HG02678 (cell line): Measurements from ENCODE around the gene PTTG1IP.
"Not testable (repeated sequence)": the region's sequence is repeated elsewhere in the genome, so short reads cannot be mapped to it uniquely, and the experiment has no call there.

Experiments
- ATAC-seq: cut with Tn5 transposase; IDR thresholded peaks from one replicate; pipeline ENCODE4 v1.9.1; 2021; ENCODE audit warnings: mild to moderate bottlenecking, moderate library complexity; ENCODE audit not compliant: unreplicated experiment

Gene PTTG1IP

DNA sequence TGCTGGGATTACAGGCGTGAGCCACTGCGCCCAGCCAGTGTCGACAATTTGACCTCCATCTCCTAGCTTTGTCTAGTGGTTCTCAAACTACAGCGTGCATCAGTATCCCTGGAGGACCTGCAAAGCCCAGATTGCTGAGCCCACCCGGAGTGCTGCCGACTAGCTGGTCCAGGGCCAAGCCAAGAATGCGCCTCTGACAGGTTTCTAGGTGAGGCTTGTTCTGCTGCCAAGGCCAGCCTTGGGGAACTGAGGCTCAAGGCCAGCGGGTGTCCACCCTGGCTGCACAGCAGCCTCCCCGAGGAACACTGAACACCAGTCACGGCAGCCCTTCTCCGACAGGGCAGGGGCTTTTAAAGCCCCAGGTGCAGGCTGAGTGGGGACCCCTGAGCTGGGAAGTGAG is 9.8 kb upstream of the PTTG1IP start:
- no peak for ATAC-seq

DNA sequence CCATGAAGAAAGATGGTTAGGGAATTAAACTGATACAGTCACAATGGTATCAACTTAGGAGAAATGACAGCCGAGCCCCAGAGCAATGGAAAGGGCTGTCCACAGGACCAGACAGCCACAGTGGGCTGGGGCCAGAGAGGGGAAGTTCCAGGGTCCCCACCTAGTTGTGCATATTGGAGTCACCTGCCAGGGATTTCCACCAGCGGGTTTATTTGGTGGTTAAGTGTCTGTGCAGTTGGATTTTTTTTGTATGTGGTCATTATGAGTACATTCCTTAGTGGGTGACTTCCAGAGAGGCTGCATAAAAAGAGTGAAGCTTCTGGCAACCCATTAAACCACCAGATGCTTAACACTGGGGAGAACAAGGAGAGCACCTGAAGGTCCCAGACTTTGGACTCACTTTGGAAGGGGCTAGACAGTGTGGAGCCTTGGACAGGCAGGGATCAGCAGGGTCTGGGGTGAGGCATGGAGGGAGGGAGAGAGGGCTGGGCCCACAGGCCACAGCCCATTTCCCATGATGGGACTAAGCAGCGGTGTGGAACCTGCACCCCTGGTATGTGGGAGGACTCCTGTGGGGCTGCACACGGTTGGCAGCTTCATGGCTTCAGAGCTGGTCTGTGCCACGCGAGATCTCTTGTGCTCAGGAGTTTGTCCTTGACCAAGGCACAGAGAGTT is 7.8 kb upstream of the PTTG1IP start:
- ATAC-seq, result no peak

DNA sequence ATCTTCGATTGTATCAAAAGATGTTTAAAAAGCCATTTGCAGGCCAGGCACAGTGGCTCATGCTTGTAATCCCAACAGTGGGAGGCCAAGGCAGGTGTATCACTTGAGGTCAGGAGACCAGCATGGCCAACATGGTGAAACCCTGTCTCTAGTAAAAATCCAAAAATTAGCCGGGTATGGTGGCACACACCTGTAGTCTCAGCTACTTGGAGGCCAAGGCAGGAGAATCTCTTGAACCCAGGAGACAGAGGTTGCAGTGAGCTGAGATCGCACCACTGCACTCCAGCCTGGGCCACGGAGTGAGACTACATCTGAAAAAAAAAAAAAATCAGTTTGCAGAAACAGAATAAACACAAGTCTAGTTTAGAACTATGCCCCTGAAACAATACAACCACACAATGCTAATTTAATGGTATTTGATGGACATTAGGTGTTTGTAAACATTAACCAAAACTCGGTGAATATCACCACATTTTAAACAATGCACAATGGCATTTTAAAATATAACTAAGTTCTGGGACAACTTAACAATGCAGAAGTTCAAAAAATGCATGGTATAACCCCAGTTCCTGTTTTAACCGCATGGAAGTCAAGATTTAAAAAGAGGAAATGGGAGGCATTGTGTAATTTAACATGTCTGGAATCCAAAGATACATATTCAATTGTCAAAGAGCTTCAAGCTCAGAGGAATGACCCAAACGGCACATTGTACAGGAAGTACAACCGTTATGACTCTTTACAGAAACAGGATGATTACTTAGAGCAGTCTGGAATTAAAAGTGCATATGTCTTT is 7.1 kb upstream of the PTTG1IP start:
- ATAC-seq, result no peak

DNA sequence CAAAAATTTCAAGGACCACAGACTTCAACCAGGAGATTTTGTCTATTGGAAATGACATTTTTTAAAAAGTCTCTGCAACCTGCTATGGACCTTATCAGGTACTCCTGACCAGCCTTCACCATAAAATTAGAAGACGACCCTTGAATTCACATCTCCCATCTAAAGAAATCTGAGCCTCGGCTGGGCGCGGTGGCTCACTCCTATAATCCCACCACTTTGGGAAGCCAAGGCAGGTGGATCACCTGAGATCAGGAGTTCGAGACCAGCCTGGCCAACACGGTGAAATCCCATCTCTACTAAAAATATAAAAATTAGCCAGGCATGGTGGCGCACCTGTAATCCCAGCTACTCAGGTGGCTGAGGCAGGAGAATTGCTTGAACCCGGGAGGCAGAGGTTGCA is 5.7 kb upstream of the PTTG1IP start:
- not testable (repeated sequence) for ATAC-seq

DNA sequence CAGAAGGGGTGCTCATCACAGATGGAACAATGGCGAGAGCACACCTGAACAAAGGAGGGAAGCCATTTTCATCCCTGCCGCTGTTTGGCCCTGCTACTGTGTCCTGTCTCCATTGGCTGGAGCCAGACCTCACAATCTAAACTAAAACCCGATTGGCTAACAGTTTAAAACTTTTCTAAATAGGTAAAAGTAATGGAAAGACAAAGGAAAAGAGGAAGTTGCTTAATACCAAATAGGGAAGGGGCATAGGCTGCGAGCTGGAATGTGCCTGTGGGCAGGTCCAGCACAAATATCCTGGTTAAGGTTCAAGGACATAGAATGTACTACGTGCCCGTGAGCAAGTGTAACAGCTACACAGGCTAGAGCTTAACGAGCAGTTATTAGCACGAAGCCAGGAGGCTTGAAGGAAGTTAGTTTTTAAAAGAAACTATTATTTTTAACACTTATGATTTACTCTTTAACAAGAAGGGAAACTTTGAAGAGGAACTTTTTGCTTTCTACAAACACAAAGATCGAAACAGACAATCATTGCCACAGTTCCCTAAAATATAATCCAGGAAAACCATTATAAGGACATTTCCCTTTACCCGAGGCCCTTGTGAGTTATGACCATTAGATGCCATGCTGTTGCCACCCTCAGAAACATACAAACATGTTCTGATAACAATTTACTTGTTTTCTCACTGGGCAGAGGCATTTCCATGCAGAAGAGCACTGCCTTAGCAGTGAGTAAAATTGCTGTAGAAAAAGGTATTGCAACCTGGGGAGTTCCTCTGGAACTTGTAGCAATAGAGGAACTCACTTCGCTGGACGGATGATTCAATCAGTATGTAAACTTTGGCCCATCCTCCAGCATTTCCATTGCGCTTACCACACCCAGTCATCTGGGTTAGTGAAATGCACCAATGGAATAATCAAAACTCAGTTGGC is 4.8 kb upstream of the PTTG1IP start:
- no peak for ATAC-seq

DNA sequence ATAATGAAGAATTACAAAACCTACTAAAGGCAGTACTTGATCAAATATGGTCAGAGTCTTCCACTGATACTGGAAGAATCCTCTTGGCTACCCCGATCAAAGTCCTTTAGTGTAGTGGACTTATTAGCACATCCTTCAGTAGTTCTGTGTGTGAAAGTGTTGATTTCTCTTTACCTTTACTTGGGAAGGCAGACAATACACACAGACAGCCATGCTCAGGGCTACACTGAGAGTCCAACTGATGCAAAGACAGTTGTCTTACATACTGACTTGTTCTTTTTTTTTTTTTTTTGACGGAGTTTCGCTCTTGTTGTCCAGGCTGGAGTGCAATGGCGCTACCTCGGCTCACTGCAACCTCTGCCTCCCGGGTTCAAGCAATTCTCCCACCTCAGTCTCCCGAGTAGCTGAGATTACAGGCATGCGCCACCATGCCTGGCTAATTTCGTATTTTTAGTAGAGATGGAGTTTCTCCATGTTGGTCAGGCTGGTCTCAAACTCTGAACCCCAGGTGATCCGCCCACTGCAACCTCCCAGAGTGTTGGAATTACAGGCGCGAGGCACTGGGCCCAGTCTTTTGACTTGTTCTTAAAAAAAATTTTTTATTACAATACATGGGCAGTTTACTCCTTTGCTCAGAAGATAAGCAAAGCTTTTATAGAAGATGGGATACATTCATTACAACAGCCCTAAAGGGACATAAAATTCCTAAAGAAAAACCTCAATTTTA is 3.5 kb upstream of the PTTG1IP start:
- ATAC-seq, result no peak

DNA sequence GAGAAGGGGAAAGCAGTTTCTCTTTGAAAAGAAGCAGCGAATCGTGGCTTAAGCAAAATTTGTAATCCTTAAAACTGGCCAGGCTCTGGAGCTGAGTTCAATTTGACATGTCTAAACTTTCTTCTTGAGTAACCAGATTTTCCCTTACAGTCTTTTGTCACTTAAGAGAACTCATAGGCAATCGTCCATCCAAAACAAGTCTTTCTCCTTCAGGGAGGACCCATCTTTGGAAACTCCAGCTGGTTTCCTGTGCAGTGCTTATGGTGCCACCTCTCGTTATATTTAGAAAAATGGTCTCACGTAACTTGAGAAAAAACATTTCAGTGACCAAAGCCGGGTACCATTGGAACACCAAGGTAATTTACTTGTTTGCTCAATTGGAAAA is 1.8 kb upstream of the PTTG1IP start:
- no peak for ATAC-seq

DNA sequence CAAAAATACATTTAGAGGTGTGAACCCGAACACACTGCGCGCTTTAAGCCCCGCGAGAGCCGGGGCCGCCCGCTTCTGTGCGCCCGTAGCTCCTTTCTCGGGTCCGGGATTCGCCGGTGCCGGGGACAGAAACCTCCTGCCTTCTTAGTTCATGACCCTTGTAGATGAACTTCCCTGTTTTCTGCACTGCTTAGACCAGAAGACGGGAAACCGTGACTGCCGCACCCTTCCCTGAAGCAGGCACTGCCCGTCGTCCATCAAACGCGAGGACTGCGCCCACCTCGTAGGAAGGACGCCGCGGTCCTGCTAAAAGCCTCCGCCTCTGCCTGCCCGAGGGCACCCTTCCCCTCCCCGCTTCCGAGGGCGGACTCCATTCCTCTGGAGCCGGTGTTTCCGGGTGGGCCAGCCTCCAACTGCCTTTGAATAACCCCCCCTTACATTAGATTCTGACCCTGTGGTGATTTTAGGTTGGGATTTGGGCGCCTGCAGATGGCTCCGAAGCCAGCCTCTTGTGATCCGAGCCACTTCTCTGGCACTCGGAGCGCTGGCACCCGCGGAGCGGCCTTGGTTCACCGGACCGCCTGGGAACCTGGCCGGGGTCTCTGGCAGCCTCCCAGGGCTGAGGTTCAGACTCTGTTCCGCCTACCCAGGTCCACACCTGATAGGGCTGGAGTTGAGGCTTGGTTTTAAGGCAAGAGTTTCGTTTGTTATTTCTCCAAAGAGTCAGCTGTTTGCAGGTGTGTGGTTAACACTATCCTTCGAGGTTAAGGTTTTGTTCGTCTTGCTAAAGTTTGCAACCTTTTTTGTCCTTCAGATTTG is 1.2 kb upstream of the PTTG1IP start:
- ATAC-seq, result no peak

DNA sequence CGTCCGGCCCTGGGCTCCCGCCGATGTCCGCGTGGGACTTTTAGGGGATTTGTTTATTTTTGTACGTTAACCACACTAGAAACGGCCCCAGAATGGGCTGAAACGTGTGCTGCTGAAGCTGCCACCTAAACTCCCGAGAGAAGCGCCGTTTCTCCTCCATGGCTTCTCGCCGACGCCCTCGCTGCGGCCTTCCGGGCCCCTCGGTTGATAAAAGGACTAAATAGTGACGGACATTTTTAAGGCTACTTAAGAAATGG is 678 bp upstream of the PTTG1IP start:
- ATAC-seq, result no peak

DNA sequence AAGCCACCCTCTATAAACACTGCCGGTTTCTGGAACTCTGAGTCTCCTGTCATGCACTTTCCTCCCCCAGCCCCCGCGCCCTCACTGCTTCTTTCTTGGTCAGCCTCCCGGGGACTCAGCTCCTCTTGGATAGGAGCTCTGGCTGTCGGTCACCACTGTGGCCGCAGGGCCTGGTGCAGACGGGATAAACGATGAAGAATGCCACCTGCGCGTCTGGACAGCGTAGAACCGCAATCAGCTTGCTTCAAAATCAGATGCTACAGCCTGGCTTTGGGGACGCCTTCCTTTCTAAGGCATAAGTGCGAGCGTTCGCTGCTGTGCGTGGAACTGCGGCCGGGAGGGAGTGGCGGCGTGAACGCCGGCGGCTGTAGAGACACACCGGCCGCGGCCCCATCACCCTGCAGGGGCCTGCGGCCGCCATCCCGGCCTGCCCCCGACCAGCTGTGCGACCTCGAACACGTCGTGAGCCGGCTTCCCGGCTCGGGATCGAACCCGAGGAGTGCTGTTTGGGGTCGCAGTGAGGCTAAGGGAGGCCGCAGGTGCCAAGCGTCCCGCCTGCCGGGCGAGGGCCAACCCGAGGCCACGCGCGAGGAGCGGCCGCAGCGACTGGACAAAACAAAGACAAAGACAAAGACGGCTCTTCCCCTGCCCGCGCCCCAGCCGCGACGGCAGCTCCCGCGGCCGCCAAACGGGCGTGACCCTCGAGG is 688 bp downstream of the PTTG1IP start:
- no peak for ATAC-seq

DNA sequence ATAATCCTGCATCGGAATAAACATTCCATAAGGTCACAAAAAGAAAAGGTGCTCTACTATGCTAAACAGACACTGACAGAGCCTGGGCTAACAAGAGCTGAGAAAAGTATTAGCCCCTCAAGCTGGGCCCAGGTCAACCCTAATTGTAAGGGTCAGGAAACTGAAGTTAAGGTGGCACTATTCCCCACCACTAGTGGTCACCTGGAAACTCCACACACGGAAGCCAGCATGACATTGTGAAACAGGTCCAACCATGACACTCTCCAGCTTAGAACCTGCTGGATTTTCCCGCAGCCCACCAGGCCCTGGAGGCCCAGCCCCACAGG is 1.2 kb downstream of the PTTG1IP start:
- ATAC-seq, result no peak

DNA sequence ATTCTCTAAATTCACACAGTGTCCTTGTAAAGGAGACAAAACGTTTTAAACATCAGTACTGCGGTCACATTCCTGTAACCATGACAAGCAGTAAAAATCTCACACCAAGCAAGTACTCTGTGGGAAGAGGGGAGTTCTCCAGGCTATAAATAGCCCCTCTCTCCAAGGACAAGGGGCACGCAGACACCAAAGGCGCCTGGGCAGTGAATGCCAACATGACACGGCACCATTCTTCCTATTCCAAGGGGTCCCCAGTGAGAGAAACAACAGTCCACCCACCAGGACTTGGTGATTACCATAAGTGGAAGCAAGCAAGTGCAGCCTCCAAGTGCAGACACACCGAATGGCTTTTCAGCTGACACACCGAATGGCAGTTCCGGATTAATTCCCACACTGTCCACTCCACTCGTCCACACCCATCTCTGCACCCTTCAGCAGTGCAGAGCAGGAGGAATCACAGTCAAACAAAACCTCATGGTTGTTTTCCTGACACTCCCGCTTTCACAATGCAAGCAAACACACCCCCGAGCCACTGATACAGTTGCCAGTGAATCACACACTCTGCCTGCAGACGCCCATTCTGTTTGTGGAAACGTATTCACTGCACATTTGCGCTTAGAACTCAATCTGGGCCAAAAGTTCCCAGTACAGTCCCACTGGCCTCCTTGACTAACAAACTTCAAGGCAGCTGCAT is 1.8 kb downstream of the PTTG1IP start:
- no peak for ATAC-seq

DNA sequence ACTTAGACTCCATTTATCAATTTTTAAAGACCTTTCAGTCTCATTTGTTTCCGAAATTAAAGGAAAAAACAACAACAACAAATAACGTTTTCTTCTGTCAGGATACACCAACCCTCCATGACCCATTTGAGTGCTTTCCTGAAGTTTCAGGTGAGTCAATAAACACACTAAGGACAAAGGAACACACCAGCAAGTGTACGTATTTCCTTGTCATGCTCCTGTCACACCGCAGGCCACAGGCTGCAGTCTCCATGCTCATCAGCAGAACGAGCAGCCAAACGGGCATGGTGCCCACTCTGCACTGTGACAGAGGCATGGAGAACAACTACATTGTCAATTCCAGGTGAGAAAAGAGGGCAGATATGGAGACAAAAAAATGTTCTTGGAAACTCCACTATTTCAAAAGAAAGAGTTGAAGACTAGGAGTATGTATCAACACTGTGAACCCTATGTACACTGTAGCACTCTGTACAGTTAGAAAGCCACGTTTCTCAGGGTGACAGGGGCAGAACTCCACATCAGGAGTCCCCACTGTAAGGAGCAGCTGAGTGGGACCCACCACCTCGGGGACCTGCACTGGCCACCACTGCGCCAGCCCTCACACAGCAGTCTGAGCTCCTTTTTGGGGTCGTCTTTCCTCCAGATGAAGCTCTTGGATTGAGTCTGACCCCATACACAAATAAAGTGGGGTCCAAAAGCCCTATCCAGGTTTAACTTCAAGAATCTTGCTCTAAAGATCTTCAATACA is 2.6 kb downstream of the PTTG1IP start:
- ATAC-seq, result no peak

DNA sequence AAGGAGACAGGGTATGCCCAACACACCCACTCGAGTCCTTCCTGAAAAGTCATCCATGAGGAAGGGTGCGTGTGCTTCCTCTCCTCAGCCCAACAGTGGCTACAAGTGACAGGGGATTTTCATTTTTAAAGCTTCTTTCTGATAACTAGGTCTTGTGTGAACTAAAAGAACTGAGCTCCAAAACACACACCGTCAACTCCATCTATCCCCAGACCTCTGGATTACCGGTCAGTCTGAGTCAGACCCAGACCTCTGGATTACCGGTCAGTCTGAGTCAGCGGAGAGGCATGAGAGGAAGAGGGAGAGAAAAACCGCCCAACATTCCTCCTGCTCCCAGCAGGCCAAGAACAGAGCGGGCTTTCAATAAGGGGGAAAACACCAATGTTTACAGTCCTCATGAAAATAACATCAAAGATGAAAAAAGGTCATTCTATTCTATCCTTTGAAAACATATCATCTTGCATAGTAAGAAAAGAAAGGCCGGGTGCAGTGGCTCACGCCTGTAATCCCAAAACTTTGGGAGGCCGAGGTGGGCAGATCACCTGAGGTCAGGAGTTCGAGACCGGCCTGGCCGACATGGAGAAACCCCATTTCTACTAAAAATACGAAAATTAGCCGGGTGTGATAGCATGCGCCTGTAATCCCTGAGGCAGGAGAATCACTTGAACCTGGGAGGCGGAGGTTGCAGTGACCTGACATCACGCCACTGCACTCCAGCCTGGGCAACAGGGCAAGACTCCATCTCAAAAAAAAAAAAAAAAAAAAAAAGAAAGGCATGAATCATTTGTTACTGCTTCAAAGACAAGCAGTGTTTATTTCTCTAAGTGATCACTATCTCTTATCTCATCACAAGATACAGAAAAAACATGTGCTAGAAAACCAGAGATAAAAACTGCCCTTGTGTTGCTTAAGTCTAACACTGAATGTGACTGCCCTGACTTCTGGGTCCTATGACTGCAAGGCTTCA is 3.4 kb downstream of the PTTG1IP start:
- ATAC-seq, result no peak

DNA sequence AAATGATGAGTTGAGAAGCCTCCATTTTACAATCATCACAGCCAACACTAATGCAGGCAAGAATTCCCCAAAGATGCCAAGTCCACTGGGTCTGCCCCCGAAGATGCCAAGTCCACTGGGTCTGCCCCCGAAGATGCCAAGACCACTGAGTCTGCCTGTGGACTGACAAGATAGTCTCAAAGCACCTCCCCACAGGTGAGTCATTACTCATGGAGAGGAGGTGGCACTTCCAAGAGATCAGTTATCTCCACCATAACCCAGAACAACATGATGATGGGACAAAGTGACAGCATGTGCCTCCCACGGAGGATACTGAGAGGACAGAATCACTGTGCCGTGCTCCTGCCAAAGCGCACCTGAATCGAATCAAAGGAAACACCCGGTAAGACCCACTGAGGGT is 4.8 kb downstream of the PTTG1IP start:
- no peak for ATAC-seq

DNA sequence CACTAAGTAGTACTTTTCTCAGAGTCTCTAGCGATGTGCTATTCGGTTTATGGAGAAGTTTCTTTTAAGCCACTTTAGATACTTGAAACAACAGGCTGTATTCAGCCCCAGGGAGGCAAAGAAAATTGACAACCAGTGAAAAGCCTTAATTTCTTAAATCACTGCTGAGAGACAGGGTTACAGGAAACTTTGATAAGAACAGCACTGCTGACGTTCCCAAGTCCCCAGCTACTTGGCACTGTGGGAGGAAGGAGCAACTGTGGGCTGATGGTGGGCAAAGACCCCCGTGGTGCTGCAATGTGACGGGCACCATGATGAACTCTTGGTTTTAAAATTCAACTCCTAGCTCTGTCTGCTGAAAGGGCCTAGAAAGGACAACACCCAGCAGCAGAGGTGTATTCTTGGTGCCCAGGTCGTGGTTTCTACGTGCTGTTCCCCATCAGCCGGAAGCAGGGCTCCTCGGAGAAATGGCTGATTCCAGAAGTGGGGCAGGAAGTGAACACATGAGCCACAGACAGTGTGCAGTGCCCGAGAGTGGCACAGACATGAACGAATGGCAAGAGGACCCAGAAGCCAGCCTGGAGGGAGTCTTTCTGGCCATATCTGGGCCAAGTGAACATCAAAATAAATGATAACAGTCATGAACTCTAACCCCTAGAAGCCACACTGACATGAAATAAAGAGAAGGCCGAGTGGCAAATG is 5.3 kb downstream of the PTTG1IP start:
- no peak for ATAC-seq

DNA sequence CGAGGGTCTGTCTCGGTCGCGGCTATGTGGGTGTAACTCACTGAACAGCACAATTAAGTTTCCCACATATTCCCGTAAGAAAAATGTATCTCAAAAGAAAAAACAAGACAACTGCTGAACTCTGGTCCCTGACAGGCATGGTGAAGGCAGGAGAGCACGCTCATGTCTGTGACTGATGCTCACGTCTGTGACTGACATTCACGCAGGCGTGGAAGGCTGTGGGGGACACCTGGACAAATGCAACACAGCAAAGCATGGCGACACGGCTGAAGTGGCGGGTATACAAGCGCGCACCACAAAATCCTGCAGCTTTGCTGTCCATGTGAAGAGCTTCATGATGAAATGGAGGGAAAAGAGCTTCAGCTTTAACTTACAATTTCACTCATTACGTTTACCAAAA is 6.0 kb downstream of the PTTG1IP start:
- ATAC-seq, result no peak
